Nucleus accumbens (tissue), 56 donors: ENCODE results near the gene RFC5.
"Not testable (repeated sequence)": the region's sequence is repeated elsewhere in the genome, so short reads cannot be mapped to it uniquely, and the experiment has no call there.

ENCODE experiments used
- DNase-seq, 56 donors: peaks; one replicate each; lab custom pipeline; 2025; lab: John Stamatoyannopoulos, UW

Gene RFC5

DNA sequence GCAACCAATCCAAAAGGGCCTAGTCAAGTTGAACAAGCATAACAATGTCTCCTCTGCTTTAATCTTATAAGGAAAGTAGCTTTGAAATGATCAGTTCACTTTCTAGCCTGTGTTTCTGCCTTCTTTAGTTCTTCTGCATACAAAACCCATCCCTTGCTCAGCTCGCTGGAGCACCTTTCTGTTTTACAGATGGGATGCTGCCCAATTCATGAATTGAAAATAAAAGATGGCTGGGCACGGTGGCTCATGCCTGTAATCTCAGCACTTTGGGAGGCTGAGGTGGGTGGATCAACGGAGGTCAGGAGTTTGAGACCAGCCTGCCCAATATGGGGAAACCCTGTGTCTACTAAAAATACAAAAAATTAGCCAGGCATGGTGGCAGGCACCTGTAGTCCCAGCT, 4.5 kb upstream of the RFC5 start:
- DNase-seq = no peak

GRCh38 chr12:118013283-118013682, 3.2 kb upstream of the RFC5 start:
- DNase-seq = no peak

GRCh38 chr12:118015306-118015705, 1.2 kb upstream of the RFC5 start:
- DNase-seq = no peak

- DNase-seq = no peak
Measured at GRCh38 chr12:118015944-118016343, 559 bp upstream of the RFC5 start.

GRCh38 chr12:118017926-118018325, 1.4 kb downstream of the RFC5 start:
- no peak for DNase-seq

DNA sequence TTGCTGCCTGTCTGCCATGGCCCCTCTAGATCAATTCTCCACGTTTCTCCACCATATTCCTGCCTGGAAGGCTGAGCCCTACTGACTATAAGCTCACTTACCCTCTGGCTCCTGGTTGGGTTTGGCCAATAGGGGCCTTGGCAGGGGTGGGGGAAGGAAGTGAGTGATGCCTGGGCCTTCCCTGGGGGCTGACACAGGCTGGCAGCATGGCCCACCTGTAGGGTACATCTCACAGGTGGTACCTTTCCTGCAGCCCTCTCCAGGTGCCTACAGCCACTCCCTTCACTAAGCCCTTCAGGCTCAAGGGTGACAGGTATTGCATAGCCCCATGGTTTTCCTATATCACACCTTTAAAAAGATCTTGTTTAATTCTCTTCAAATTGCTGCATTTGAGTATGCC, 3.5 kb downstream of the RFC5 start:
- no peak for DNase-seq

DNA sequence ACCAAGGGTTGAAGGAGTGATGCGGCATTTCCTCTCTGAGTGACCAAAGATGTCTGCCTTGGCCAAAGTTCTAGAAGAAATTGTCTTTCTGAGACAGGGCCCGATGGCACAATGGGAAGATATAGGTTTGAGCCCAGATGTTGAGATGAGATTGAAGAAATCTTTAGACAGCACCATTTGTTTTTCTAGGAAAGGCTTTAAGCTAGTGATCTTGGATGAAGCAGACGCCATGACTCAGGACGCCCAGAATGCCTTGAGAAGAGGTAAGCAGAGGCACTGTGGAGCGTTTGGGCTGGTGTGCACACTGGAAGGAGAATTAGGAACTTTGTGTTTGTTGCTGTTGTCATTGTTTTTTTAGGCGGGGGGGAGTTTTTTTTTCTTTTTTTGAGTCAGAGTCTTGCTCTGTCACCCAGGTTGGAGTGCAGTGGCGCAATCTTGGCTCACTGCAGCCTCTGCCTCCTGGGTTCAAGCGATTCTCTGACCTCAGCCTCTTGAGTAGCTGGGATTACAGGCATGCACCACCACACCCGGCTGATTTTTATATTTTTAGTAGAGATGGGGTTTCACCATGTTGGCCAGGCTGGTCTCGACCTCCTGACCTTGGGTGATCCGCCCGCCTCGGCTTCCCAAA, 5.7 kb downstream of the RFC5 start:
- DNase-seq = not testable (repeated sequence)

DNA sequence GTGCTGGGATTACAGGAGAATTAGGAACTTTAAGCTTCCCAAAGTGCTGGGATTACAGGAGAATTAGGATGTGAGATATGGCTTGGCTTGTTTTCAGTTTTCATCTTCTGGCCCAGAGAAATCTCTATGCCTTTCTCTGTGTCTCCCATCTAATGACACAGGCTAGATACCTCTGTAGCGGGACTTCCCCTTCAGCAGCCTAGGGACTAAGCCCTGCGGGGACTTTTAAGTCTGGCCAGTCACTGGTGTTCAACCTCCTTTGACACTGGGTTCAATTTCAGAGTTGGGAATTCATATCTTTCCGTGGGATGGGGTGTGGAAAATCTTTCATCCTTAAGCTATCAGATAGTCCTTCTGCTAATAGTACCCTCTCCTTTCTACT, 6.2 kb downstream of the RFC5 start:
- no peak for DNase-seq

GRCh38 chr12:118023301-118023860, 6.9 kb downstream of the RFC5 start:
- peak in 2 of 56 donors; percentile 6 to 8 for DNase-seq

DNA sequence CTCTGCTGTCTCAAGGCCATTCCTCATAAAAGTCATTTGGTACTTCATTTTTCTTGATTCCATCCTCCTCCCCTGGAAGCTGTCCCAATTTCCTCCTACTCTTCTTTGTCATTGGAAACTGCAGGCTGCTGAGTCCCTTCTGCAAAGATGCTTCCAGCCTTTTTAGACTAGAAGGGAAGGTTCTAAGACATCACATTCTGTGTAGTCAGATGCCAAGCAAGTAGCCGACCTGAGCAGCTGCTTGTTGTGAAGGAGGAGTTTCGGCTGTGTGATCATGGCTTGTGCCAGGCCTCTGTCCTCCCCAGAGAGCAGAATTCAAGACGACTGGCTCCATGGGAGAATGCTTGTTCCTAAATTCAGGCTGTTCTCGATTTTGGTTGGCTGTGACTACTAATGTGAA, 8.7 kb downstream of the RFC5 start:
- peak in 7 of 56 donors; percentile 1 to 17 (median 8) for DNase-seq

DNA sequence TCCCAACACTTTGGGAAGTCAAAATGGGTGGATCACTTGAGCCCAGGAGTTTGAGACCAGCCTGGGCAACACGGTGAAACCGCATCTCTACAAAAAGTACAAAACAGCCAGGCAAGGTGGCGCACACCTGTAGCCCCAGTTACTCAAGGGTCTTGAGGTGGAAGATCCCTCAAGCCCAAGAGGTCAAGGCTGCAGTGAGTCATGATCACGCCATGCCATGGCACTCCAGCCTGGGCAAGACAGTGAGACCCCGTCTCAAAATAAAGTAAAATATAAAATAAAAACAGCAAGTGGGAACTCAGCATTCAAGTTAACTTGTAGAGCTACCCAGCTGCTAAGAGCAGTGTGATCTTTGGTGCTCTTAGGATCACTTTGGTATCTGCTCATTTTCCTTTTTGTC, 12.7 kb downstream of the RFC5 start:
- DNase-seq = no peak

DNA sequence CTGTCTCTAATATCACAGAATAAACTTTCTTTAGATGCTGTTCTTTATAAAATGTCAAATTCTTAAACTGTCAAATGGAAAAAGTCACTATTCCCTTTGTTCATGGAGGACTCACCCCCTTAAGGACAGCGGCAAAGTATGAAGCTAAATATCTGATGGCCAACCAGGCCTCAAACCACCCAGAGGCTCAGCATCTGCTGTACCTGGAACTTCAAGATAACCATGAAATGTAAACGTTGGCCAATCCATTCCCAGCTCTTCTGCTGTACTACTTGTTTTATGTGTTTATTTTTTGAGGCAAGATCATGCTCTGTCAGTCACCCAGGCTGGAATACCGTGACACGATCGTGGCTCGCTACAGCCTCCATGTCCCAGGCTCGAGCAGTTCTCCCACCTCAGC, 15.7 kb downstream of the RFC5 start:
- no peak for DNase-seq

DNA sequence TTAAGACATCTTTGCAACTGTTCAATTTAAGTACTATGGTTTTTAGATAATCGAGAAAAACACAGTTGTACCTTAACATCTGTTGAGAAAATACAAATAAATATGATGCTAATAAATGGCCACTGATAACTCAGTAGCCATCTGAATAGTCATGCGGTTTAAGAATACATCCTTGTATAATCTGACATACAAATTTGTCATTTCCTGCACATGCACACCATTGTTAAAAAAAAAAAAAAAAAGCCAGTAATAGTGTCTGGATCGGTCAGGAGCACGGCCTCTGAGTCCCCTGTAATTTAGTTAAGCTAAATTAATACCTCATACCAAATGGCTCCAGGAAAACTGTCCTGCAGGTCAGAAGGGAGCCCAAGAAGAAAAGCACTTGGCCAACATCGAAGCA, 16.8 kb downstream of the RFC5 start:
- DNase-seq = no peak

DNA sequence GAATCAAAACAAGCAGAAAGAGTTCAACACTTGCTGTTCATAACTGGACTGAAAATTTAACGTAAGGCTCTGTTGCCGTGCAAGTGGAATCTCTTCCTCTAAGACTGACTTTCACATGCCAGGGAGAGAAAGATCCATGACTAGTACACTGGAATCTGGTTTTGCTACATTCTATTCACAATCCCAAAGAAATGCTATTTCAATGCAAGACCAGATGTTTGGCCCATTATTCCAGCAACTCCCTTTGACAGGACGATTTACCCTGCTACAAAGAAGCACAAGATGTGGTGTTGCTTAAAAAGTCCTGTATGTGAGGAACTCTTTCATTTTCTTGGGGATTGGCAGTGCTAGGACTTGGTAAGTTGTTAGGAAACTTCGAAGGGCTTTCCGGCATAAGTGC, 17.4 kb downstream of the RFC5 start:
- DNase-seq = no peak

DNA sequence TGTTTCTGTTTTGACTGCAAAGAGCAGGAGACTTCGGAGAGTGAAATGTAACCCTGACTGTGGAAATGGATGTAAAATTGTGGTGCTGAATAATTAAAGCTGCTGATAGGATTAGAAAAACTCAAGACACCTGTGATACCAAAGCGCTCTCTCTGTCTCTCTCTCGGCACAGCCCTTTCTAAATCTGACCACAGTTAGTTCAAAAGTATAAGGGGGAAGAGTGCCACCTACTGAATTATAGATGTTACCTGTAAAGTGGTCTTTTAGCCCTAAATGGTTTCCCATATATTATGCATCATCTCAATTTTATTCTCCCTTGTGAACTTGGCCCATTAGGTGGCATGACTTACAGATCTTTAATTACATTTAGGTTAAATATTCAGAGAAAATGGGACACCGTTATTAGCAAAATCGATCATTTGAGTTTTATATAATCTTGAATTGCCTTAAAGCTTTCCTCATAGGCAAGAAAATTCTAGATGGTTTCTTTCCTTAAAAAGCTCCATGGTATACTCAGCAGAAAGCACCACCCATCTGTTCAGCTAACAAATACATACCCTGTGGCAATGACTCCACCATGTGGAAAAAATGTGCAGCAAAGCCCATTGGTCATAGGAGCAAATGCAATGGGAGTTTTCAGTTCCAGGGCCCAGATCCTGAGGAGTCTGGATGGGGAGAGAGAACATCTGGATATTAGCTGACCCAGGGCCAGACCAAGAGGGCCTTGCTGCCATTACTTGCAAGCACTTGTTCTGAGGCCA, 18.1 kb downstream of the RFC5 start:
- peak in 9 of 56 donors; percentile 9 to 26 (median 17) for DNase-seq

DNA sequence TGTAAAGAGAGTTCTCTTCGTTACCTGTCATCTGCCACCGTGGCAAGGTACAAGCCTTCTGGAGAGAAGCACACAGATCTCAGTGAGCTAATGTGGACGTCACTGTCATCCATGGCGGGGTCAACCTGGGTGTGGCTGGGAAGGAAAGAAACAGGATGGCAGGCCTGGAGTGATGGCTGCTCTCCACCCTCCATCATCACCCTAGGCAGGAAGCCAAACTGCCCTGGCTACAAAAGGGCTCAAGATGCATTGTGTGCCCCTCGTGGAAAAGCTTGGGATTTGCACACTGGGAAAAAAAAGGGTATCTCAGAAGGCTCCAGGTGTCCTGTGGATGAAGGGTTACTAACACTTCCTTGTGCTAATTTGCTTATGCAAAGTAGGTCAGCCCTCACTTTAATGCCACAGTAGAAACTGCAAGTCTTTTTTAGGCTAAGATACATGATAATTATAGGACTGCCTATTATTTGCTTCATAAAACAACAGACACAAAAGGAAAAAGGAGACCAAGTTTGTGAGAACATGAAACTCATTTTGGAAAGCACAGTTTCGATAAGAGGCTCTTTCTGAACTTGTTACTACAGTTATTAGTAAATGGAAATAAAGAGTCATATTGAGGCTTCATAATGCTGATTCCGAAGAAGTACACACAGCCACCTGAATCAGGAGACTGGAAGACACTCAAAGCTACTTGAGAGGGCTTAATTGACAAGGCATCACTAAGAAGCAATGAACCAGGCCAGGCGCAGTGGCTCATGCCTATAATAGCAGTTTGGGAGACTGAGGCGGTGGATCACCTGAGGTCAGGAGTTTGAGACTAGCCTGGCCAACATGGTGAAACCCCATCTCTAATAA, 18.9 kb downstream of the RFC5 start:
- DNase-seq = peak in 8 of 56 donors; percentile 3 to 25 (median 13)

- no peak for DNase-seq
Measured at GRCh38 chr12:118036672-118037411, 20.3 kb downstream of the RFC5 start.

GRCh38 chr12:118038137-118038536, 21.6 kb downstream of the RFC5 start:
- no peak for DNase-seq

DNA sequence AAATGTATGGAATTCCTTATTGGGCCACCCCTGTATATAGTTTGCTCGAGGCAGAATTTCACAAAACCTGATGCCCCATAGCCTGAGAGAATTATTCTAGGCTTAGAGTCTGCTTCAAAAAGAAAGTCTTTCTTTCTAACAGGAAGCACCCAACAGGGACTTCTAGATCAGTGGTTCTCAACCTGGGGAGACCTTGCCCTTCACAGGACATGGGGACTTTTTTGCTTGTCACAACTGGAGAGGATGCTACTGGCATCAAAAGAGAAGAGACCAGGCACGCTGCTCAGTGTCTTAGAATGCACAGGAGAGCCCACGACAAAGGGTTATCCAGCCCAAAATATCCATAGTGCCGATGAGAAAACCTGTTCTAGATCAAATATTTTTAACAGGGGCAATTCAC, 25.6 kb downstream of the RFC5 start:
- no peak for DNase-seq

DNA sequence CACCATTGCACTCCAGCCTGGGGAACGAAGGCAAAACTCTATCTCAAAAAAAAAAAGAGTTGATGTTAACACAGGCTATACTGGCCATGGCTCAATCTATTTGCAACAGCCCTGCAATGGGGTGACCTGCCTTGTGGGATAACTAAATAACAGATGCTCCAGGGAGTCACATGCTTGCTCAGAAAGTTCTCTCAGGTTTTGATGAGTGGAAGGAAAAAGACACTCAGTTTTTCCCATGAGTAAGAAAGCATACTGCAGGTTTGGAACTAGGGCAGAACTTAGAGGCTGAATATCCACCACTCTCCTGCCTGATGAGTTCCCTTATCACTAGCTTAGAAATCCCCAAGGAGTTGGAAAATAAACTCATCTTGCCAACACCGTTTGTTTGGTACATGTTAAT, 27.6 kb downstream of the RFC5 start:
- DNase-seq = no peak
